MCF 10A (cell line): ENCODE results near the gene TMOD1. TPM values are rescaled to one million over a fixed set of nuclear protein-coding genes. Genes with fewer than 3 reads are reported as not detected.

Experiments used
- BruUV-seq: library from RNA; stranded (reverse); fragments of 400-500 nt; replicated peaks from 2 replicates; lab custom pipeline; 2021; lab: Mats Ljungman, UMichigan
- CTCF ChIA-PET: fragments of 300-600 bp; sonication (Branson Sonifier 250); formaldehyde crosslinking; extraction: SDS; loops from one replicate; lab custom pipeline; 2021; ENCODE audit warnings: antibody characterized with exemption, inconsistent platforms; lab: Yijun Ruan, JAX
- POLR2A ChIA-PET: fragments of 300-600, 350-650 bp; sonication (Branson Sonifier 250); formaldehyde crosslinking; extraction: SDS; loops from one replicate; lab custom pipeline; 2020; ENCODE audit warnings: antibody characterized with exemption, inconsistent platforms; lab: Yijun Ruan, JAX
- DNase-seq: peaks from one replicate; pipeline ENCODE4 v3.0.0-alpha.2; 2018; ENCODE audit not compliant: unreplicated experiment
- H3K27ac Mint-ChIP-seq: one replicate; pipeline ENCODE4 v1.8.0; 2022; ENCODE audit warnings: mild to moderate bottlenecking, low read depth, mixed read lengths; ENCODE audit not compliant: unreplicated experiment
- H3K27me3 Mint-ChIP-seq: one replicate; pipeline ENCODE4 v1.8.0; 2022; ENCODE audit warnings: mixed read lengths; ENCODE audit not compliant: insufficient read depth, unreplicated experiment
- H3K36me3 Mint-ChIP-seq: one replicate; pipeline ENCODE4 v1.8.0; 2022; ENCODE audit warnings: mild to moderate bottlenecking, moderate library complexity, mixed read lengths; ENCODE audit not compliant: insufficient read depth, unreplicated experiment
- H3K4me1 Mint-ChIP-seq: one replicate; pipeline ENCODE4 v1.8.0; 2022; ENCODE audit warnings: mixed read lengths; ENCODE audit not compliant: insufficient read depth, unreplicated experiment
- H3K4me3 Mint-ChIP-seq: one replicate; pipeline ENCODE4 v1.8.0; 2022; ENCODE audit warnings: mild to moderate bottlenecking, moderate library complexity, mixed read lengths; ENCODE audit not compliant: unreplicated experiment
- H3K9me3 Mint-ChIP-seq: one replicate; pipeline ENCODE4 v1.8.0; 2022; ENCODE audit warnings: mixed read lengths; ENCODE audit not compliant: unreplicated experiment
- intact Hi-C: fragments of 100-400 bp; cut with micrococcal nuclease; formaldehyde crosslinking; loops from 2 replicates; pipeline ENCODE4 v1.14.1; 2022
- total RNA-seq: library from RNA; stranded (reverse); gene quantifications from 2 replicates; pipeline ENCODE4 v1.2.3, GENCODE V29; 2022
- TF ChIP-seq, protein P1 (sequence below): fragments of 200-600 bp; IDR thresholded peaks from one replicate; pipeline ENCODE4 v1.8.0; 2022; ENCODE audit warnings: antibody characterized with exemption, mild to moderate bottlenecking; ENCODE audit not compliant: unreplicated experiment

The TMOD1 gene
- total RNA-seq, 1 experiment from 2014 or later: 0.26 TPM

DNA sequence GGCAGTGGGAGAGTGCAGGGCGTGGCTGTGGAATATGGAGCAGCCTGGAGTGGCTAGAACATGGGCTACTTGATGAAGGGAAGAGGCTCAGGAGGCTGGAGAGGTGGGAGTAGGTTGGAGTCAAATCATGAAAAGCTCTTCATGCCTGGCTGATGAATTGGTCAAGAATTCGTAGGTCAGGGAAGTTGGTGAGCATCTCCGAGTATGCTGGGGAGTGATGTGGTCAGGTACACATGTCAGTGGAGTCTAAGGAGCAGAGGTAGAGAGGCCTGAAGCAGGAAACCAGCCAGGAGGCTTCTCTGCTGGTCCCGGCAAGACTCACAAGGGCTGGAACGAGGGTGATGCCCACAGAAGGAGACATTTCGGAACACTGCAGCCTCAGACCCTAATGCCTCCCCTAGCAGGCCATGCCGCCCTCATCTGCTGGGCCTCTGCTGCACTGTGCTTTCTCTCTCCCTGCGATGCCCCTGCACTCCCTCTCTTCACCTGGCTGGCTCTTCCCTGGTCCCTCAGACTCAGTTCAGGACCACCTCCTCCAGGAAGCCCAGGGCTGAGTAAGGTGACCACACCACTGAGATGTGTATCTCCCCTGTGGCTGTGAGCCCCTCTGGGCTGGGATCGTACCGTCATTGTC is 33.6 kb downstream of the TMOD1 start:
- ChIA-PET CTCF (interaction anchor here (0.7 to 2.9 kb wide), 3 partner anchors 30 to 66 kb away, joined by 3 to 10 read pairs (median 3); no protein-coding TSS in a partner anchor), POLR2A (no interaction called here)
- Mint-ChIP-seq H3K27me3 (peaks cover 24% of the 10 kb centered on the region), H3K36me3 (no peaks in the 10 kb centered on the region), H3K4me3 (no peak overlapping the region), H3K27ac (no peak overlapping the region), H3K9me3 (no peaks in the 10 kb centered on the region), H3K4me1 (no peaks in the 10 kb centered on the region)
- DNase-seq: no peak
- no TSS peak for BruUV-seq
- TF ChIP-seq, protein P1, sequence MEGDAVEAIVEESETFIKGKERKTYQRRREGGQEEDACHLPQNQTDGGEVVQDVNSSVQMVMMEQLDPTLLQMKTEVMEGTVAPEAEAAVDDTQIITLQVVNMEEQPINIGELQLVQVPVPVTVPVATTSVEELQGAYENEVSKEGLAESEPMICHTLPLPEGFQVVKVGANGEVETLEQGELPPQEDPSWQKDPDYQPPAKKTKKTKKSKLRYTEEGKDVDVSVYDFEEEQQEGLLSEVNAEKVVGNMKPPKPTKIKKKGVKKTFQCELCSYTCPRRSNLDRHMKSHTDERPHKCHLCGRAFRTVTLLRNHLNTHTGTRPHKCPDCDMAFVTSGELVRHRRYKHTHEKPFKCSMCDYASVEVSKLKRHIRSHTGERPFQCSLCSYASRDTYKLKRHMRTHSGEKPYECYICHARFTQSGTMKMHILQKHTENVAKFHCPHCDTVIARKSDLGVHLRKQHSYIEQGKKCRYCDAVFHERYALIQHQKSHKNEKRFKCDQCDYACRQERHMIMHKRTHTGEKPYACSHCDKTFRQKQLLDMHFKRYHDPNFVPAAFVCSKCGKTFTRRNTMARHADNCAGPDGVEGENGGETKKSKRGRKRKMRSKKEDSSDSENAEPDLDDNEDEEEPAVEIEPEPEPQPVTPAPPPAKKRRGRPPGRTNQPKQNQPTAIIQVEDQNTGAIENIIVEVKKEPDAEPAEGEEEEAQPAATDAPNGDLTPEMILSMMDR: no peak
- intact Hi-C loops: no loop called here

GRCh38 chr9:97535771-97536170 is 34.3 kb downstream of the TMOD1 start:
- CTCF ChIA-PET: interaction anchor here (1.1 kb wide), 1 partner anchor 63 kb away, joined by 3 read pairs; no protein-coding TSS in a partner anchor
- peaks cover 24% of the 10 kb centered on the region for H3K27me3 Mint-ChIP-seq
- no peaks in the 10 kb centered on the region for H3K9me3 Mint-ChIP-seq
- BruUV-seq: no TSS peak
- TF ChIP-seq, protein P1: no peak
- intact Hi-C loops: no loop called here
- H3K4me3 Mint-ChIP-seq: no peak overlapping the region
- H3K4me1 Mint-ChIP-seq: no peaks in the 10 kb centered on the region
- DNase-seq: no peak
- no peak overlapping the region for H3K27ac Mint-ChIP-seq
- no peaks in the 10 kb centered on the region for H3K36me3 Mint-ChIP-seq
- POLR2A ChIA-PET: no interaction called here

DNA sequence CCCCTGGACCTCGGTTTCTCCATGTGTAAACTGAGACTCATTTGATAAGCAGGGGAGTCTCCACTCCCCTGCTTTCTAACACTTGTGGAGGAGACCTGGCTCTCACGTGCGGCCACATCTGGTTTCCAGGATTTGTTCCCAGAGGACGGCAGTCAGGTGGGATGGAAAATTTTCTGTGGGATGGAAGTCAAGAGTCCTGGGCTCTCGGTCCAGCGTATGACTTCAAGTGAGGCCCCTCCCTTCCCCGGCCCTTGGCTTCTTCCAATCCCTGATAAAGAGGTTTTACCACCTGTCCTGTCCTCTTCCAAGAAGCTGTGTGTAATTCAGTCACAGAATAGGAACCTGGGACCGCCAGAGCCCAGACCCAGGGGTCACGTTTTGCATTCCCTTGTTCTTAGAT is 35.0 kb downstream of the TMOD1 start:
- DNase-seq: no peak
- ChIA-PET CTCF (interaction anchor here (0.9 to 1.0 kb wide), 2 partner anchors 62 to 80 kb away, joined by 3 to 6 read pairs; no protein-coding TSS in a partner anchor), POLR2A (no interaction called here)
- Mint-ChIP-seq H3K27ac (no peak overlapping the region), H3K9me3 (no peaks in the 10 kb centered on the region), H3K4me3 (no peak overlapping the region), H3K27me3 (peaks cover 24% of the 10 kb centered on the region), H3K36me3 (no peaks in the 10 kb centered on the region), H3K4me1 (no peaks in the 10 kb centered on the region)
- intact Hi-C loops: no loop called here
- BruUV-seq: no TSS peak
- TF ChIP-seq, protein P1: no peak

DNA sequence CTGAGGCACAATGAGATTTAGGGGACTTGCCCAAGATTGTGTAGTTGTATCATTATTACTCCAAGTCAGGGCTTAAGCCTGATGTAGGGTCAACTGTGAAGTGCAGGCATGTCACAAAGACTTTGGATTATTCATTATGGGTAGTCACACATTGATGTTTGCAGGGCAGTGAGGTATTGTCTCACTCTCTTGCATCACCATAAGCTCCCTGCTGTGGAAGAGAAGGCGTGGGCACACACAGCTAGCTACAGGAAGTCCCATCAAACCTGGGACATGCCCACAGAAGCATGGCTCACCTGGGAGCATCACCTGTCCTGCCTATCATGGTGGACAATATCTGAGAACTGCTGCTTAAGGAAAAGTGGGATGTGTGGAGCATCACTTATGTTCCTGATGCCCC is 42.1 kb downstream of the TMOD1 start:
- peaks cover 9% of the 10 kb centered on the region for H3K27me3 Mint-ChIP-seq
- intact Hi-C loops: no loop called here
- TF ChIP-seq, protein P1: no peak
- no peak overlapping the region for H3K27ac Mint-ChIP-seq
- CTCF ChIA-PET: interaction anchor here (0.7 kb wide), 1 partner anchor 131 kb away, joined by 4 read pairs; no protein-coding TSS in a partner anchor
- H3K4me3 Mint-ChIP-seq: no peak overlapping the region
- POLR2A ChIA-PET: no interaction called here
- no peaks in the 10 kb centered on the region for H3K36me3 Mint-ChIP-seq
- no peaks in the 10 kb centered on the region for H3K9me3 Mint-ChIP-seq
- BruUV-seq: no TSS peak
- no peaks in the 10 kb centered on the region for H3K4me1 Mint-ChIP-seq
- peak; percentile 57 for DNase-seq
